HG03460 (cell line): ENCODE data around the gene WDR88.
"Not testable (repeated sequence)": the region's sequence is repeated elsewhere in the genome, so short reads cannot be mapped to it uniquely, and the experiment has no call there.

Experiments used
- ATAC-seq: cut with Tn5 transposase; IDR thresholded peaks from one replicate; pipeline ENCODE4 v1.9.1; 2021; ENCODE audit not compliant: unreplicated experiment

WDR88 gene

DNA sequence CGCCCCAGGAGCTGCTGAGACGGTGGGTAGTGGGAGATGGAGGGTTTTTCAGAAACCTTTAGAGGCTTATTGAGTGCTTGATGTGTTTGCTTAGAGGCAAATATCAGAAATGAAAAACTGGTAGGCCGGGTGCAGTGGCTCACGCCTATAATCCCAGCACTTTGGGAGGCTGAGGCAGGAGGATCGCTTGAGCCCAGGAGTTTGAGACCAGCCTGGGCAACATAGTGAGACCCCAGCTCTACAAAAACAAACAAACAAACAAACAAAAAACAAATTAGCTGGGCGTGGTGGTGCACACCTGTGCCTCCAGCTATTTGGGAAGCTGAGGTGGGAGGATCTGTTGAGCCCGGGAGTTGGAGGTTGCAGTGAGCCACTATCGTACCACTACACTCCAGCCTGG, 5.2 kb upstream of the WDR88 start:
- ATAC-seq = not testable (repeated sequence)

DNA sequence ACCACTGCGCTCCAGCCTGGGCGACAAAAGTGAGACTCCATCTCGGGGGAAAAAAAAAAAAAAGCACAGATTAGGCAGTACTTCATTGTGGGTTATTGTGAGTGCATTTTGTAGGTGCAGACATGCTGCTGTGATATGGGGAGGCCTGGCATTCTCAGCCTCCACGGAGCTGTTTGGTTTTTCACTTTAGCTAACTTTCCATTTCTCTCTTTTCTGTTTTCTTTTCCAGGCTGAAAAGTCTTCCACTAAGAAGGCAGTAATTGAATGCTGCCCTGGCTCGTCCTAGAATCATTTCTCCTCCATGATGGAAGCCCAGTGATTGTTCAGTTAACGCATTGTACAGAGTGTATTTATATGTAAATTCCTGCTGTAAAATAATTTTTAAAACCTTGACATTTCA, 2.0 kb upstream of the WDR88 start:
- ATAC-seq = no peak

DNA sequence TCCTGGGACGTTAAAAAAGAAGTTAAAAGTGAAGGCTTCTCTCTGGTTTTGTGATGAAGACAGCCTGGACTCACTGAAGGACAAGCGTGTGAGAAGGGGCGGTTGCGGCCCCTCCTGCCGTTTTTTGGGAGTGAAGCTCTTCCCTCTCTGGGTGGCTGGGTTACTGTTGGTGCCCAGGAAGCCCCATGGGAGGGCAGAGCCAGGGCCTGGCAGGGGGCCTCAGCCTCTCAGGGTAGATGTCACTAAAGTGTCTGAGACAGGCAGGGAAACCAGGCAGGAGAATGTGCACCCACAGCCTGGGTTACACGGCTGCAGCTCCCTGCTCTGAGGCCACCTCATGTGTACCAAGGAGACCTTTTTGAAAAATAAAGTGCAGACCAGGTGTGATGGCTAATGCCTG, 1.5 kb upstream of the WDR88 start:
- no peak for ATAC-seq

DNA sequence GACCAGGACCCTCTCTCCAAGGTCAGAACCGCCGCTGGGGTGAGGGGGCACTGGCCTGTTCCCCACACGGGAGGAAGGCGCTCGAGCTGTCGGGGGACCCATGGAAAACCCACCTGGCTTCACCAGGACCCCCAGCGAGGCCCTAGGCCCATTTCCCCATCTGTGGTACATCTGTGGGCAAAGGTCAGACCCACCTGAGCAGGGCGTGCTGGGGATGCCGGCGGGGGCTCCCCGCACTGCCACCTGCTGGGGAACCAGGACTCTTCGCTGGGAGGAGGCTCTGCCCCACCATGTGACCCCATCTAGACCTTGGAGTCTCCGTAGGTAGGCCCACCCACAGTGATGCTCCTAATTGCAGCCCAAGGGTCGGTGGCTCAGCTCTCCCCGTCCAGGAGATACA, 511 bp downstream of the WDR88 start:
- ATAC-seq = no peak

DNA sequence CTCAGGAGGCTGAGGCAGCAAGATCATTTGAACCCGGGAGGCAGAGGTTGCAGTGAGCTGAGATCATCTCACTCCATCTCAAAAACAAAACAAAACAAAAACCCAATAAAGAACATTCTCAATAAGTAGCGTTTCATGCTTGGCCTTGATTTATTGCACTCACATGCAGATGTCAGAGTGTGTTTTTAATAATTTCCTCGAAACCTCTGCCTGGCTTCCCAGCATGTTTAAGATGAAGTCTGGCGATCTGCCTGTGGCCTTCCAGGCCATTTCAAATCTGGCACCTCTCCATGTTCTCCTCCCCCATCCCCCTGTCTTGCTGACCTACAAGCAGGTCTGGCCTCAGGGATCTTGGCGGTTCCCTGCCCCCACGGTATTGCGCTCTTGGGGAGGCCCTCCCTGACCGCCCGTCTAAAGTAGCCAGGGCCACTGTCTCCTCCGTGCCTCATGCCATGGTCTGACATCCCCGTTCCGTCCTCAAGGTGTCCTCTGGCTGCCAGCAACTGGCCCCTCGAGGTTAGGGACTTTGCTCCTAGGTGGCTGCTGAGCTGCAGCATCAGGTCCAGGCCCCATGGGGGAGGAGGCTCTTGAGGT, 1.6 kb downstream of the WDR88 start:
- no peak for ATAC-seq

DNA sequence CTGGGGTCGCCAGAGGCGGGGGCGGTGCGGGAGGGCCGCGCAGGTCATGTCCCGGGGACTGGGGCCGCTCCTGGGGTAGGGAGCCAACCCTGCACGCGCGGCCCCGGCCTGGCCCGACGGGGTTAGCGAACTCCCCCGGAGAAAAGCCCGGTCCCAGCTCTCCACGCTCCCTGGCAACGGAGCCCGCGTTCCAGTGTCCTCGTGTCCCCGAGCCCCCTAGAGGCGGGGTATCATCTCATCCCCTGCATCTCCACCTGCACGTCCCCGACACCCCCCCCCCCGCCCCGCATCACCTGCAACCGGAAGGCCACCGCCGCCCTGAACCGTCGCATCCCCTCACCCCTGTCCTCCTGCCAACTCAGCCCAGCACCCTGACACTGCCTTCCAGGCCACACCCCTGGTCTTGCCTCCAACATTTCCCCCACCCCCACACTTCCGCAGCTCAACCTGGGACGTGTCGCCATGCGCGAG, 2.7 kb downstream of the WDR88 start:
- no peak for ATAC-seq

DNA sequence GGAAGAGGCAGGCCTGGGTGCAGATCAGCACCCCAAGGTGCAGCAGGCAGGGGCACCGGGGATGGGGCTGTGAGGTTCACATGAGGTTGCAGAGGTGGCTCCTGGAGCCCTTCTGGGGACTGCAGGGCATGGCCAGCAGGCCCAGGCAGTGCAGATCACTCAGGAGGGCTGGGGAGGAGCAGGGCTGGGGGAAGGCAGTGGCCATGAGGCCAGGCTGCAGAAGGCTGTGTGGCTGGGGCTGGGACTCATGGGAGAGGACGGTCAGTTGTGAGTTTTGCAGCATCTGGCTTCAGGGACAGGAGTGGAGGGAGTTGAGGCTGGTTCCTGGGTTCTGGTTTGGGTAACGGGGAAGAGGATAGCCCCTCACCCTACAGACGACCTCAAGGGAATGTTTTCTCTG, 7.3 kb downstream of the WDR88 start:
- no peak for ATAC-seq

DNA sequence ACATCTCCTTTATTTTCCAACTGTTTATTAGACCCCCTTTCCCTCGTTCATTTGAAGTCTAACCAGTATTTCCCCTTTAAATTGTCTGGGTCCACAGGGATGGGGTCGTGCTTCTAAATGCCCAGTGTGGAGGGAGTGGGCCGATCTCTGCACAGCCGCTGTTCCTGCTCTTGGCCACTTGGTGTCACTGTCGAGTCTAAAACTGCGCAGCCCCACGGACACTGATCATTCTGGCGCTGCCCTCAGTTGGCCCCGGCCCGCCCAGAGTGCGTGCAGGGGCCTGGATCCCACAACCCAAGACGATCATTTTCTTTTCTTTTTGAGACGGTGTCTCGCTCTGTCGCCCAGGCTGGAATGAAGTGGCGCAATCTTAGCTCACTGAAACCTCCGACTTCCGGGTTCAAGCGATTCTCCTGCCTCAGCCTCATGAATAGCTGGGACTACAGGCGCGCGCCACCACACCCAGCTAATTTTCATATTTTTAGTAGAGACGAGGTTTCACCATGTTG, 12.0 kb downstream of the WDR88 start:
- ATAC-seq = no peak

DNA sequence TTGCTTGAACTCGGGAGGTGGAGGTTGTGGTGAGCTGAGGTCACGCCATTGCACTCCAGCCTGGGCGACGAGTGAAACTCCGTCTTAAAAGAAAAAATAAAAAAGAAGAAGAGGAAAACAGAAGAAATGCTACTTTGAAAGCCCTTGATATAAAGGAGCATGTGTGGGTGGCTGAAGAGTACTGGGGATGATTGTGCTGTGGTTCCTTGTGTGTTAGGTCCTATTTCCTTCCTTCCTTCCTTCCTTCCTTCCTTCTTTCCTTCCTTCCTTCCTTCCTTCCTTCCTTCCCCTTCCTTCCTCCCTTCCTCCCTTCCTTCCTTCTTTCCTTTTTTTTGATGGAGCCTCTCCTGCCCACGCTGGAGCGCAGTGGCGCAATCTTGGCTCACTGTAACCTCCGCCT, 14.3 kb downstream of the WDR88 start:
- no peak for ATAC-seq

DNA sequence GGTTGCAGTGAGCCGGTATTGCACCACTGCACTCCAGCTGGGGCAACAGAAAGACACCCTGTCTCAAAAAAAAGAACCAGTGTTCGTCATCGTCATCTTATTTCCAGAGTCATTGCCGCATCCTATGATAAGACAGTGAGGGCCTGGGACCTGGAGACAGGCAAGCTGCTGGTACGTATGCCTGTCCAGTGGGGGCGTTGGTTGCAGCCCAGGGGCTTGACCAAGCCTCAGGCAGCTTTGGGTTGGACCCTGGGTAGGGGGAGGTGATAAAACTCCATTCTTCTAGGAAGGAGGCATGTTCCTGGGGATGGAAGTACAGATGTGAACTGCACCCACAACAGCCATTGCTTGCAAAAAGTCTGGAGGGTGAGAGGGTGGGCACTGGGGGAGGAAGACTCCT, 15.6 kb downstream of the WDR88 start:
- no peak for ATAC-seq

DNA sequence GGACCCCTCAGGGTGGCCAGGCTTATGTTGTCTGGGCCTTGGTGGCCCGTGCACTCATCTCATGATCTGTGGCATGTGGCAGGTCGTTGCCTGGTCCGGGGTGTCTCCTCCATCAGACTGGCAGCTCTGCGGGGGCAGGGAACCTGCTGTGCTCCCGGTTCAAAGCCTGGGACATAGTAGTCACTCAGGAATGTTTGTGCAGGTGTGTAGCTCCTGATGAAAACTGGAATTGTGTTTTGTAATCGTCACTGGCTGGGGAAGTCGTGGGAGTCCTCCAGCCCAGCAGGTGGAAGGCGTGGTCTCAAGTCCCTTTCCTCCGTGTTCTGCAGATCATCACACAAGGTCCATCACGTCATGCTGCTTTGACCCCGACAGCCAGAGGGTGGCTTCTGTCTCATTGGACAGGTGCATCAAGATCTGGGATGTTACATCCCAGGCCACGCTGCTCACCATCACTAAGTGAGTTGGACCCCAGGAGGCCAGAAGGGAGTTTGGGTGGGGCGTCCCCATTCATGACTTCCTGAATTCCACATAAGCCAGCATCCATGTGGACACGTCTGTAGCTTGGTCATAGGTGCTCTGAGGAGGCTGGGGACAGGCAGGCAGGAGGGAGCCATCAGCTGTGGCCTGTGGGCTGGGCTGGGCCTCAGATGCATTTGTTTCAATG, 19.1 kb downstream of the WDR88 start:
- ATAC-seq = no peak

- no peak for ATAC-seq
Observed at GRCh38 chr19:33152176-33152575, 20.3 kb downstream of the WDR88 start.

DNA sequence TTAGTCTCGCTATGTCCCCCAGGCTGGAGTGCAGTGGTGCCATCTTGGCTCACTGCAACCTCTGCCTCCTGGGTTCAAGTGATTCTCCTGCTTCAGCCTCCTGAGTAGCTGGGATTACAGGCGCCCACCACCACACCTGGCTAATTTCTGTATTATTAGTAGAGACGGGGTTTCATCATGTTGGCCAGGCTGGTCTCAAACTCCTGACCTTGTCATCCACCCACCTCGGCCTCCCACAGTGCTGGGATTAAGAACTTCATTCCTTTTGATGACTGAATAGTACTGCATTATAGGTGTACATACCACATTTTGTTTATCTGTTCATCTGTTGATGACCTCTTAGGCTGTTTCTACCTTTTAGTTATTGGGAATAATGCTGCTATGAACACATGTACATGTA, 20.7 kb downstream of the WDR88 start:
- ATAC-seq = not testable (repeated sequence)

- not testable (repeated sequence) for ATAC-seq
Observed at GRCh38 chr19:33154313-33154712, 22.4 kb downstream of the WDR88 start.

DNA sequence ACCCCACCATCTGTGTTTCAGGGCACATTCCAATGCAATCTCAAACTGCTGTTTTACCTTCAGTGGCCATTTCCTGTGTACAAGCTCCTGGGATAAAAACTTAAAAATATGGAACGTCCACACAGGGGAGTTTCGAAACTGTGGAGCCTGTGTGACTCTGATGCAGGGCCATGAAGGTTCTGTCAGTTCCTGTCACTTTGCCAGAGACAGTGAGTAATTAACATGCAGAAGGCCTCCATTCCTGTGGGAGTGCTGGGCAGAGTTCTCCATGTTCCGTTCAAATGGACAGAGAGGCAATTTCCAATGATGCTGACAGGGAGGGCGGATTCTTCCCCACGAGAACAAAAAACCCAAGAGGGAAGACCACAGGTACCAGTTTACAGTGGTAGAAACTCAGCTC, 24.4 kb downstream of the WDR88 start:
- no peak for ATAC-seq

GRCh38 chr19:33157906-33158305, 26.0 kb downstream of the WDR88 start:
- no peak for ATAC-seq

DNA sequence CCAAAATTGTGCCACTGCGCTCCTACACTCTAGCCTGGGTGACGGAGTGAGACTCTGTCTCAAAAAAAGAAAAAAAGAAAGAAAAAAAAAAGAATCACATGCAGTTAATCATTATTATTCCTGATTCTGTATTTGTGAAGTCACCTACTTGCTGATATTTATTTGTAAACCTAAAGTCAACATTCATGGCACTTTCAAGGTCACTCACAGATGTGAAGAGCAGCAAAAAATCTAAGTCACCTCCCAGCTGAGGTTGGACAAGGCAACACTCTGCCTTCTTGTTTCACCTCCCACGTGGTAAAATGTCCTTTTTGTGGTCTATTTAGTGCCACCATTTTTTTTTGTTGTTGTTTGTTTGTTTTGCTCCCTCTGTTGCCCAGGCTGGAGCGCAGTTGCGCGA, 26.5 kb downstream of the WDR88 start:
- ATAC-seq = no peak

DNA sequence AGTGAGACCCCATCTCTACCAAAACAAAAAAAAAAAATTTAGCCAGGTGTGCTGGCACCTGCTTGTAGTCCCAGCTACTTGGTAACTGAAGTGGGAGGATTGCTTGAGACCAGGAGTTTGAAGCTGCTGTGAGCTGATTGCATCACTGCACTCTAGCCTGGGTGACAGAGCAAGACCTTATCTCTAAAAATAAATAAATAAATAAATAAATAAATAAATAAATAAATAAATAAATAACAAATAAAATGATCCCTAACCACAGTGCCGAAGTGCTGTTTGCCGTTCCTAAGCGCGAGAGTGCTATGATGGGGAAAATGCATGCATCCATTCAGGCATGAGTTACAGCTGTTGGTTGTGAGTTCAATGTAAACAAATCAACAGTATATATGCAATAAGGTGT, 27.2 kb downstream of the WDR88 start:
- no peak for ATAC-seq

GRCh38 chr19:33159893-33160292, 28.0 kb downstream of the WDR88 start:
- ATAC-seq = no peak

GRCh38 chr19:33161201-33161600, 29.3 kb downstream of the WDR88 start:
- ATAC-seq = no peak

DNA sequence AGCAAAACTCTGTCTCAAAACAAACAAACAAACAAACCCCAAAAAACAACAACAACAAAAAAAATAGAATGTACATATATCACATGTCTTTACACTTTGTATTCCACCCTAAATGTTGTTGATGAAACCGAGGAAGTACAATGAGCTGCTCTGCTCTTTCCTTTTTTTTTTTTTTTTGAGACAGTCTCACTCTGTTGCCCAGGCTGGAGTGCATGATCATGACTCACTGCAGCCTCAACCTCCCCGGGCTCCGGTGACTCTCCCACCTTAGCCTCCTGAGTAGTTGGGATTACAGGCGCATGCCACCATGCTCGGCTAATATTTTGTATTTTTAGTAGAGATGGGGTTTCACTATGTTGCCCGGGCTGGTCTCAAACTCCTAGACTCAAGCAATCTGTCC, 31.6 kb downstream of the WDR88 start:
- no peak for ATAC-seq

- not testable (repeated sequence) for ATAC-seq
Observed at GRCh38 chr19:33166037-33166436, 34.1 kb downstream of the WDR88 start.

DNA sequence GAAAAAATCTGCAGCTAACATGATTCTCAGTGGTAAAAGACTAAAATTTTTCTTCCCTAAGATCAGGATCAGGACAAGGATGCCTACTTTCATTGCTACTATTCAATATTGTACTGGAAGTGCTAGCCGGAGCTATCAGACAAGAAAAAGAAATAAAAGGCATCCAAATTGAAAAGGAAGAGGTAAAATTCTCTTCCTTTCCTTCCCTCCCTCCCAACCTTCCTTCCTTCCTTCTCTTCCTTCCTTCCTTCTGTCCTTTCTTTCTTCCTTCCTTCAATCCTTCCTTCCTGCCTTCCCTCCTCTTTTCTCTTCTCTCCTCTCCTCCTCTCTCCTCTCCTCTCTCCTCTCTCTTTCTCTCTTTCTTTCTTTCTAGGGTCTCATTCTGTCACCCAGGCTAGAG, 35.5 kb downstream of the WDR88 start:
- no peak for ATAC-seq
